ENCODE data around the gene HDHD5. TPM values are rescaled to one million over a fixed set of nuclear protein-coding genes. Genes with fewer than 3 reads are reported as not detected.

The HDHD5 gene
- total and polyA plus RNA-seq, 10 donors, result 25.4 to 47.6 (median 32.3) TPM

DNA sequence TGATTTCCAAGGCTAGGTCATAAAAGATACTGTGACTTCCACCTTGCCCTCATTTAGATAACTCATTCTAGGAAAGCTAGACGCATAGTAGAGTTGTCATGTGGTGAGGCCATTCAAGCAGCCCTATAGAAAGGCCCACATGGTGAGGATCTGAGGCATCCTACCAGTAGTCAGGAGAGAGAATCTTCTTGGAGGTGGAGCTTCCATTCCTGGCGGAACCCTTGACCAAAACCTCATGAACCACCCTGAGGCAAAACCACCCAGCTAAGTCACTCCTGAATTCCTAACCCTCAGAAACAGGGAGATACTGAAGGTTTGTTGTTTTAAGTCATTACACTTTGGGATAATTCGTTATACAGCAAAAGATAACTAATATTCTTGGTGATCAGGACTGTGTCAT is 2.9 kb upstream of the HDHD5 start:
- 81 to 97% (median 88%) methylated on average over 3 of the region's 3 CpGs for WGBS, 5 donors
- DNase-seq, result no peak
- H3K36me3 ChIP-seq, result no peaks in the 10 kb centered on the region
- peaks cover 15 to 33% (median 24%) of the 10 kb centered on the region in 6 donors for H3K4me1 ChIP-seq
- intact Hi-C loops (cut with DNase I; ENCODE audit: low total_unique reads), result no loop called here
- H3K27ac ChIP-seq, result no peak overlapping the region
- no peak for TF ChIP-seq POLR2A (IDR thresholded peaks at IDR 0.05)
- no peak for TF ChIP-seq POLR2AphosphoS5 (IDR thresholded peaks at IDR 0.05)
- TF ChIP-seq, protein P1, sequence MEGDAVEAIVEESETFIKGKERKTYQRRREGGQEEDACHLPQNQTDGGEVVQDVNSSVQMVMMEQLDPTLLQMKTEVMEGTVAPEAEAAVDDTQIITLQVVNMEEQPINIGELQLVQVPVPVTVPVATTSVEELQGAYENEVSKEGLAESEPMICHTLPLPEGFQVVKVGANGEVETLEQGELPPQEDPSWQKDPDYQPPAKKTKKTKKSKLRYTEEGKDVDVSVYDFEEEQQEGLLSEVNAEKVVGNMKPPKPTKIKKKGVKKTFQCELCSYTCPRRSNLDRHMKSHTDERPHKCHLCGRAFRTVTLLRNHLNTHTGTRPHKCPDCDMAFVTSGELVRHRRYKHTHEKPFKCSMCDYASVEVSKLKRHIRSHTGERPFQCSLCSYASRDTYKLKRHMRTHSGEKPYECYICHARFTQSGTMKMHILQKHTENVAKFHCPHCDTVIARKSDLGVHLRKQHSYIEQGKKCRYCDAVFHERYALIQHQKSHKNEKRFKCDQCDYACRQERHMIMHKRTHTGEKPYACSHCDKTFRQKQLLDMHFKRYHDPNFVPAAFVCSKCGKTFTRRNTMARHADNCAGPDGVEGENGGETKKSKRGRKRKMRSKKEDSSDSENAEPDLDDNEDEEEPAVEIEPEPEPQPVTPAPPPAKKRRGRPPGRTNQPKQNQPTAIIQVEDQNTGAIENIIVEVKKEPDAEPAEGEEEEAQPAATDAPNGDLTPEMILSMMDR (IDR thresholded peaks at IDR 0.05 in 8 of 11, conservative IDR thresholded peaks at IDR 0.05 in 3 of 11), result no peak
- no peak overlapping the region for H3K4me3 ChIP-seq
- H3K9me3 ChIP-seq, result no peaks in the 10 kb centered on the region
- H3K27me3 ChIP-seq (replicated peaks in 1 of 7), result no peaks in the 10 kb centered on the region

DNA sequence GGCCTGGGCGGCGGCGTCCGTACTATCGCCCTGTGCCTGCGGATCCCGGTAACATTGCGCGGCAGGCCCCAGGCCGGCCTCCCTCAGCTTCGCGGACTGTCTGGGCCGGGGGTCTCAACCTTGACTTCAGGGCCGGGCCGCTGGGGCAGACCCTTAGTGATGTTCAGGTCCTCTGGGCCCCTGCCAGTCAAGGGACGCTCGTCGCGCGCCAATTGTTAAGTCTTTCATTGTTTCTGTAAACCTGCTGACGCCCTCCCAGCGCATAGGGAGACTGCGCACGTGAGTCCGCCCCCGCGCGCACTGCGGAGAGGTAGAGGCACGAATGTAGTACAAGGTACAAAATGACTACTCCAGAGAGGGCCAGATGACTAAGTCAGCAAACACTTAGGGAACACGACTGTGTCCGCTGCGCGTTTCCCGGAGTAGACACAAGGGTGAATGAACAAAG is 451 bp upstream of the HDHD5 start:
- peak overlapping the region; percentile 68 to 97 (median 86) for H3K4me3 ChIP-seq
- DNase-seq, result no peak
- intact Hi-C loops (cut with DNase I; ENCODE audit: low total_unique reads), result no loop called here
- WGBS, 5 donors, result 17 to 33% (median 17%) methylated on average over 12 to 35 of the region's 35 CpGs
- no peaks in the 10 kb centered on the region for H3K27me3 ChIP-seq (replicated peaks in 1 of 7)
- no peak for TF ChIP-seq POLR2A (IDR thresholded peaks at IDR 0.05)
- TF ChIP-seq, protein P1 (IDR thresholded peaks at IDR 0.05 in 8 of 11, conservative IDR thresholded peaks at IDR 0.05 in 3 of 11), result no peak
- no peak for TF ChIP-seq POLR2AphosphoS5 (IDR thresholded peaks at IDR 0.05)
- peak overlapping the region in 7 of 8 donors; percentile 58 to 94 (median 90) for H3K27ac ChIP-seq
- H3K9me3 ChIP-seq, result no peaks in the 10 kb centered on the region
- H3K4me1 ChIP-seq, result peaks cover 15 to 54% (median 40%) of the 10 kb centered on the region in 6 donors
- H3K36me3 ChIP-seq, result no peaks in the 10 kb centered on the region

DNA sequence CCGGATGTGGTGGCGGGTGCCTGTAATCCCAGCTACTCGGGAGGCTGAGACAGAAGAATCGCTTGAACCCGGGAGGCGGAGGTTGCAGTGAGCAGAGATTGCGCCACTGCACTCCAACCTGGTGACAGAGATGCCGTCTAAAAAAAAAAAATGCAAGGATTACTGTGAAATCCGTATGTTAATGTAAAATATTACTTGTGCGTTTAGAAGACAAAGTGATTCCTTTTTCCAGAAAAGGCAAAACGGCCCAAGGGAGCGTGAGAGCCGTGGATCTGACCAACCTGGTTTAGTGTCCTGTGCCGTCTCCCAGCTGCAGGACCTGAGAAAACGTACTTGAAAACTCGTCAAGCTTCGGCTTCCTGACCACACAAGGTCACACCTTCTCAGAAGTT is 905 bp downstream of the HDHD5 start:
- DNase-seq, result no peak
- intact Hi-C loops (cut with DNase I; ENCODE audit: low total_unique reads), result no loop called here
- no peaks in the 10 kb centered on the region for H3K27me3 ChIP-seq (replicated peaks in 1 of 7)
- H3K36me3 ChIP-seq, result no peaks in the 10 kb centered on the region
- 41 to 62% (median 48%) methylated on average over 17 of the region's 17 CpGs for WGBS, 5 donors
- peaks cover 15 to 61% (median 41%) of the 10 kb centered on the region in 6 donors for H3K4me1 ChIP-seq
- peak overlapping the region; percentile 68 to 97 (median 86) for H3K4me3 ChIP-seq
- H3K9me3 ChIP-seq, result no peaks in the 10 kb centered on the region
- TF ChIP-seq, protein P1 (IDR thresholded peaks at IDR 0.05 in 8 of 11, conservative IDR thresholded peaks at IDR 0.05 in 3 of 11), result no peak
- TF ChIP-seq POLR2A (IDR thresholded peaks at IDR 0.05), result no peak
- no peak for TF ChIP-seq POLR2AphosphoS5 (IDR thresholded peaks at IDR 0.05)
- peak overlapping the region; percentile 84 to 94 (median 90) for H3K27ac ChIP-seq

DNA sequence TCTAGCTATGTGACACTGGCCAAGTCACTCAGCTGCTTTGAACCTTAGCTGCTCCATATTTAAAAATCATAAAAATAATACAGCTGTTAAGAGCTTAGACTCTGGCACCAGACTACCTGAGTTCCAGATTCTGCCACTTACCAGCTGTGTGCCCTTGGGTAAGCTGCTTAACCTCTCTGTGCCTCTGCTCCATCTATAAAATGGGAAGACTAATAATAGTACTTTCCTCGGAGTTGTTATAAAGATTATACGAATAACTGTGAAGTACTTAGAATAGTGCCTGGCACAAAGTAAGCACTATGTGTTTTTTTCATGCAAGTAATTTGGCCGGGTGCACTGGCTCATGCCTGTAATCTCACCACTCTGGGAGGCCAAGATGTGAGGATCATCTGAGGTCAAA is 1.4 kb downstream of the HDHD5 start:
- intact Hi-C loops (cut with DNase I; ENCODE audit: low total_unique reads), result no loop called here
- Histone ChIP-seq H3K27me3 (replicated peaks in 1 of 7) (no peaks in the 10 kb centered on the region), H3K4me3 (peak overlapping the region in 5 of 8 donors; percentile 72 to 97 (median 92)), H3K4me1 (peaks cover 15 to 65% (median 41%) of the 10 kb centered on the region in 6 donors), H3K36me3 (no peaks in the 10 kb centered on the region), H3K27ac (peak overlapping the region in 4 of 8 donors; percentile 89 to 94 (median 92)), H3K9me3 (no peaks in the 10 kb centered on the region)
- WGBS, 5 donors, result 86 to 93% (median 90%) methylated on average over 3 of the region's 3 CpGs
- TF ChIP-seq, protein P1 (IDR thresholded peaks at IDR 0.05 in 8 of 11, conservative IDR thresholded peaks at IDR 0.05 in 3 of 11), result no peak
- TF ChIP-seq POLR2AphosphoS5 (IDR thresholded peaks at IDR 0.05) (no peak), POLR2A (IDR thresholded peaks at IDR 0.05) (no peak)
- DNase-seq, result no peak
